NB4 (cell line): Measurements from ENCODE around the gene S100A12.
A peak's percentile ranks its signal among the peaks of the same experiment; 100 is the strongest.

Source experiments
- DNase-seq: peaks from one replicate; pipeline ENCODE4 v3.0.0; 2010; ENCODE audit warnings: low read depth
- H3K4me3 ChIP-seq: one replicate; pipeline ENCODE4 v1.5.1; 2011; ENCODE audit warnings: mild to moderate bottlenecking, low read depth, low read length, moderate library complexity
- MYC ChIP-seq: IDR thresholded peaks from 2 replicates; pipeline ENCODE4 v1.6.1; 2011; ENCODE audit warnings: low read depth, low read length
- POLR2A ChIP-seq: IDR thresholded peaks from 2 replicates; pipeline ENCODE4 v1.6.1; 2011; ENCODE audit warnings: mild to moderate bottlenecking; ENCODE audit not compliant: insufficient read length; ENCODE audit errors: extremely low read depth
- TF ChIP-seq, protein P1 (sequence below): IDR thresholded peaks from 2 replicates; pipeline ENCODE4 v1.6.1; 2011; ENCODE audit warnings: low read depth, low read length
- TF ChIP-seq, protein P2 (sequence below): IDR thresholded peaks from one replicate; pipeline ENCODE4 v1.5.1; 2012; ENCODE audit warnings: low read depth, low read length

The S100A12 gene

DNA sequence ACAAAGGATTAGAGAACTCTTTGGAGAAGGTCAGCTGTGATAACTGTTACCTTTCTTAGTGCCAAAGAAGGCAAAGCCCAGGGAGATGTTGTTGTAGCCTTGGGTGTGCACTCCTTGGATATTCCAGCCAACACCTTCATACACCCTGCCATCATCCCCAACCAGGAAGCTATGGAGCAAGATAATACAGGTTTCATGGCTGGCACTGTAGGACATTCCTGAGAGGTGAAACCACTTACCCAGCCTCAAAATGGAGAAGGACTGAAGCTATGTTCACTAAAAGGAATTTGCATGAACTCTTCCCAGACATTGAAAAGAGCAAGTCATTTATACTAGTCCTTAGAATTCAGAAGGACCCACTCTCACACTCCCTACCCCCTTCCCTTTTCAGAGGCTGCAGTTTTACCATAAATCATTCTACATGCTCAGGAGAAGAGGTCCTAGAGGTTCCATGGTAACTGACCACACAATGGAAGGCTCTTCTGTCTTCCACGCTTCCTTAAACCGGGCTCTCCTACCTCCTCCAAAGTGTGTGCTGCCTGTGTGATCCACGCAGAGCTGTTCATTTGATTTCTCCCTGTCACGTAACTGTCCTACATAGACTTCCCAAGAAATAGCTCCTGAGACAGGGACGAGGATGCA, 32.3 kb downstream of the S100A12 start:
- H3K4me3 ChIP-seq: no peak overlapping the region
- no peak for TF ChIP-seq POLR2A
- TF ChIP-seq, protein P1, sequence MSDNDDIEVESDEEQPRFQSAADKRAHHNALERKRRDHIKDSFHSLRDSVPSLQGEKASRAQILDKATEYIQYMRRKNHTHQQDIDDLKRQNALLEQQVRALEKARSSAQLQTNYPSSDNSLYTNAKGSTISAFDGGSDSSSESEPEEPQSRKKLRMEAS: no peak
- TF ChIP-seq MYC: no peak
- TF ChIP-seq, protein P2, sequence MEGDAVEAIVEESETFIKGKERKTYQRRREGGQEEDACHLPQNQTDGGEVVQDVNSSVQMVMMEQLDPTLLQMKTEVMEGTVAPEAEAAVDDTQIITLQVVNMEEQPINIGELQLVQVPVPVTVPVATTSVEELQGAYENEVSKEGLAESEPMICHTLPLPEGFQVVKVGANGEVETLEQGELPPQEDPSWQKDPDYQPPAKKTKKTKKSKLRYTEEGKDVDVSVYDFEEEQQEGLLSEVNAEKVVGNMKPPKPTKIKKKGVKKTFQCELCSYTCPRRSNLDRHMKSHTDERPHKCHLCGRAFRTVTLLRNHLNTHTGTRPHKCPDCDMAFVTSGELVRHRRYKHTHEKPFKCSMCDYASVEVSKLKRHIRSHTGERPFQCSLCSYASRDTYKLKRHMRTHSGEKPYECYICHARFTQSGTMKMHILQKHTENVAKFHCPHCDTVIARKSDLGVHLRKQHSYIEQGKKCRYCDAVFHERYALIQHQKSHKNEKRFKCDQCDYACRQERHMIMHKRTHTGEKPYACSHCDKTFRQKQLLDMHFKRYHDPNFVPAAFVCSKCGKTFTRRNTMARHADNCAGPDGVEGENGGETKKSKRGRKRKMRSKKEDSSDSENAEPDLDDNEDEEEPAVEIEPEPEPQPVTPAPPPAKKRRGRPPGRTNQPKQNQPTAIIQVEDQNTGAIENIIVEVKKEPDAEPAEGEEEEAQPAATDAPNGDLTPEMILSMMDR: no peak
- DNase-seq: no peak

DNA sequence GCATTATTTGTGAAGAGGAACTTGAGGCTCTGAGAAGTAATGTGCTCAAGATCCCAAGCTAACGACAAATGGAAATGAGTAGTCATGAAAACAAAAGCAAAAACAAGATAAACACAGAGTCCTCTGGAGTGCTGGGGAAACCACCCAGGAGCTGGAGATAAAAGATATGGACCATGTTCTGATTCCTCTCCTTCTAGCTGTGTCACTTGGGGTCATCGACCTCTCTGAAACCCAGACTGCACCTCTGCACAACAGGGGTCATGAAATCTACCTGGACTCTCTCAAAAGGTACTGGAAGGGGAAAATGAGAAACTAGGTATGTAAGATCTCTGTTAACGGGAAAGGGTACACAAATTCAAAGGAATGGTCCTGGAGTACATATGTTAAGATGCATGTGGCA, 33.2 kb downstream of the S100A12 start:
- no peak for DNase-seq
- TF ChIP-seq MYC (no peak), POLR2A (no peak)
- TF ChIP-seq, protein P2: no peak
- TF ChIP-seq, protein P1: no peak
- no peak overlapping the region for H3K4me3 ChIP-seq

DNA sequence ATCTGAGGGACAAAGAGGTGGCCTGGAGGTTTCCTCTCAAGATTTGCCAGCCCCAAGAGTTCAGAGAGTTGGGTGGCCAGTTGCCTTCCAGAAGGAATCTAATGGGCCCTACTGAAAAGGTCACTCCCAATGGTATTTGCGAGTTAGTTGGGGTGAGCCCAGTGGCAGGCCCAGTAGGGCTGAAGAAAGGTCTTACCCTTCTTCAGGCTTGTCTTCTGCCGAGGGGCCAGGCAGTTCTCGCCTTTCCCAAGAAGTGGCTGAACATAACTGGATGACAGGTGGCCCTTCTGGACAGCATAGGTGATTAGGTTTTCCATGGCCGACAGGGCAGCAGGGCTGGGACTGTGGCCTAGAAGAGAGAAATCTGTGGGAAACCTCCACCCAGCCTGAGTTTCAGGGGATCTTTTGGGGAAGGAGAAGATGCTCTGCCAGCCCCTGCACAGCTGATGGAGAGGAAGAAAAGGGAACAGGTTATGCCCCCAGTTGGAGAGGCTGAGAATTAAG, 33.9 kb downstream of the S100A12 start:
- no peak overlapping the region for H3K4me3 ChIP-seq
- TF ChIP-seq POLR2A (no peak), MYC (no peak)
- TF ChIP-seq, protein P2: no peak
- TF ChIP-seq, protein P1: no peak
- no peak for DNase-seq

DNA sequence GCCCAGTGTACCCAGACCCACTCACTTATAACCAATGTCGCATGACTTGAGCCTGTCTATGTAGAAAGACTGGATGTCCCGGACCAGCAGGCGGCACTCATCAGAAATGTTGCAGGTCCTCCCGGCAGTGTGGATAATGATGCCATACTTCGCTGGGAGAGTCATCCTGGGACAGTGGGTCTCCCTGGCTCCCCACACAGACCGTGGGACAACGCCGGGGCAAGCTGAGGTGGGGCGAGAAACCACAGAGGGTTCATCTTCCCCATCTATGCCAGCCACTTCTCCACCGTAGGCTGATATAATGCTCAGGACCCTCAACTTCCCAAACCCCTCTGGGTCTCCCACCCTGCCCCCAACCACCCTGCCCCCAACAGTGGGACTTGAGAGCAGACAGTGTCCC, 35.1 kb downstream of the S100A12 start:
- TF ChIP-seq, protein P1: no peak
- TF ChIP-seq, protein P2: no peak
- TF ChIP-seq POLR2A: no peak
- no peak for TF ChIP-seq MYC
- no peak for DNase-seq
- no peak overlapping the region for H3K4me3 ChIP-seq

DNA sequence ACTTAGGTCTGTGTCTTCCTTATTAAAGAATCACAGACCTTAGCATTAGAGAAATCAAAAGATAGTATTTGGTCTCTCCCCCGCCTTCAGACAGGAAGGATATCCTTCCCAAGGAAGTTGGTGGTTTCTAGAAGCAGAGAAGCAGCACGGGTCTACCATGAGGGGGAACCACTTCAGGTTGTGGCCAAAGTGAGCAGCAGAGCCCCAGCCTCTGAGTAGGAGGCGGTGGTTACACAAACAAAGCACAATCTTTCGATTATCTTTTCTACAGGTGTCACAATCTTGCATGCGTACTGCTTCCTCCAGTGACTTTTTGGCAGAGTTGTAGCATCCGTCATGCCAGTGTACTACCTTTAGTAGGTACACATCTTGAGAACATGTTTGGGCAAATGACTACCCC, 35.6 kb downstream of the S100A12 start:
- no peak overlapping the region for H3K4me3 ChIP-seq
- peak; percentile 38 for DNase-seq
- TF ChIP-seq, protein P2: no peak
- TF ChIP-seq, protein P1: no peak
- TF ChIP-seq MYC (no peak), POLR2A (no peak)
